NCI-H2196 treated with DMSO at 0.1 percent for 48 hours (cell line): Measurements from ENCODE around the gene CDHR2.
"Not testable (repeated sequence)": the region's sequence is repeated elsewhere in the genome, so short reads cannot be mapped to it uniquely, and the experiment has no call there.

ENCODE experiments used
- DNase-seq: peaks from one replicate; lab custom pipeline; 2025; ENCODE audit not compliant: unreplicated experiment; lab: John Stamatoyannopoulos, UW

The CDHR2 gene

DNA sequence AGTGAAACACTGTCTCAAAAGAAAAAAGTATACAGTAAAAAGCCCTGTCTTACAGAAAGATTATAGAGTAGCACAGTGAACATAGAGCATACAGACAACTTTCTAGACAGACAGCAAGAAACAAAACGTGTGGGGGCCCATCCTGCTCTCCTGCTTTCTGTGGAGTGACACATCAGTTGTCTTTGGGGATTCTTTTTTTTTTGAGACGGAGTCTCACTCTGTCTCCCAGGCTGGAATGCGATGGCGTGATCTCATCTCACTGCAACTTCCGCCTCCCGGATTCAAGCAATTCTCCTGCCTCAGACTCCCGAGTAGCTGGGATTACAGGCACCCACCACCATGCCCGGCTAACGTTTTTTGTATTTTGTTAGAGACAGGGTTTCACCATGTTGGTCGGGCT, 14.9 kb downstream of the CDHR2 start:
- DNase-seq = no peak

DNA sequence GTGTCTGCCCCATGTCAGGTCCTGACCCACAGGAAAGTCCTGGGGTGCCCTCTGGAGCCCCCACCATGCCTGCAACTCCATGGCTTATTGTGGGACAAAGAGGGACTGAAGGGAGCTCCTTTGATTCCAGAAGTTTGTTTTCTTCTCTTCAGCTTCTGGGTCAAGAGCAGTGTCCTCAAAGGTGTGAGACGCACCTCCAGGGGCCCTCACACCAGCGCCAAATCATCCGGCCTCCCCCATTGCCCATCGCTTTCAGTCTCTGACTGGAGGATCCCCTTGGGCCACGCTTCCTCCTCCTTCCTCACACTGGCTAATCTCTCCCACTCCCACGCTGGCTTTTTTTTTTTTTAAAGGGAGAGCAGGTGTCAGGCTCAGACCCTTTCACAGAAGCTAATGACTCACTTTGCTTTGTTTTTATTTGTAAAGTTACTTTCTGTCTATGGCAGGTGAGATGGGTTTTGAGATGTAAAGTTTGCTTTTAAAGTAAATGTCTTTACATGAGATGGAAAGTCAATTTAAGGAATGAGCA, 16.7 kb downstream of the CDHR2 start:
- no peak for DNase-seq

DNA sequence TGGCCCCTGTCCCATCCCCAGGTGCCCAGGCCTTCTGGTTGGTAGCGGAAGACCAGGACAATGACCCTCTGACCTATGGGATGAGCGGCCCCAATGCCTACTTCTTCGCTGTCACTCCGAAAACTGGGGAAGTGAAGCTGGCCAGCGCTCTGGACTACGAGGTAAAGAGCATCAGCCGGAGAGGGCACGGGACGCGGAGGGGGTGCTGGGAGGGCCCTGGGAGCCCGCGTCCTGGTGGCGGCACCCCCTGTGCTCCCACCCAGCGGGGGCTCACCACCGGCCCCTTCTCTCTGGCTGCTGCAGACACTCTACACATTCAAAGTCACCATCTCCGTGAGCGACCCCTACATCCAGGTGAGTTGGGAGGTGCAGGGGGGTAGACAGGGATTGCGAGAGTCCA, 19.5 kb downstream of the CDHR2 start:
- DNase-seq = no peak

DNA sequence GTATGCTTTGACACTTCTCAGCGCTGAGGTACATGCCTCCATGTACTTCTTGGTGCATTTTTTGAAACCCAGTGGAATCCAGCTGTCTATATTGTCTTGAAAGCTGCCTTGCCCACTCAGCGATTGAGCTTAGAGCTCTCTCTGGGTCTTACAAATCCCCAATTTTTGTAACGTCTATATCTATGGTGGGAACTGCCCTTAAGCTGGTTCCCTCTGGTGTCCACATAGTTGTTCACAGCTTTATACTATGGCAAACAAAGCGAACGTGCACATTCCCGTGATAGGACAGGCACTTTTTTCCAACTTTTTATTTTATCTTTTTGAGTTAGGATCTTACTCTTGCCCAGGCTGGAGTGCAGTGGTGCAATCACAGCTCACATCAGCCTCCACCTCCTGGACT, 20.9 kb downstream of the CDHR2 start:
- DNase-seq = no peak

DNA sequence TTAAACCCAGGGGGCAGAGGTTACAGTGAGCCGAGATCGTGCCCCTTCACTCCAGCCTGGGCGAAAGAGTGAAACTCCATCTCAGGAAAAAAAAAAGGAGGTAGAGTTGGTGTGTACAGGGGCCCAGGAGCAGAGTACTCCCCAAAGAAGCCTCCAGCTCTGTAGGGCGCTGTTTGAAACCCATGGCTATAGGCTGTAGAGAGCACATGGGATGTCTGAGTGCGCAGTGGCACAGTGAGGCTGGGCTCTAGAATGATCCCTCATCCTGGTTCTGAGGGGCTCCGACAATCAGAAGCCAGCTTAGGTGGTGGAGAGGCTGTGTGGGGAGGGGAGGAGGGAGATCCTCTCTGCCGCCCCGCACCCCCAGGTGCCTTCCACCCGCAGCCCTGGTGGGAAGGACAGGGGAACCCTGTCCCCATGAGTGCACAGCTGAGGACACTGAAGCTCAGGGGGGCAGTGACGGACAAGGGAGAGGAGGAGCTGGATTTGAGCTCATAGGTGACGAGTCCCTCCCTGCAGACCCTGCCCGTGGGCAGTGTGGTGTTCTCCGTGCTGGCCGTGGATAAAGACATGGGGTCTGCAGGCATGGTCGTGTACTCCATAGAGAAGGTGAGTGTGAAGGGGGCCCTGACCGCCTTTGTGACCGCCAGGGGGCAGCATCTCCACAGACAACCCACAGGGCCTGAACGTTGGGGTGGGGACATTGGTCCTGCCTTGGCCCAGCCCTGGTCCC, 24.6 kb downstream of the CDHR2 start:
- no peak for DNase-seq

DNA sequence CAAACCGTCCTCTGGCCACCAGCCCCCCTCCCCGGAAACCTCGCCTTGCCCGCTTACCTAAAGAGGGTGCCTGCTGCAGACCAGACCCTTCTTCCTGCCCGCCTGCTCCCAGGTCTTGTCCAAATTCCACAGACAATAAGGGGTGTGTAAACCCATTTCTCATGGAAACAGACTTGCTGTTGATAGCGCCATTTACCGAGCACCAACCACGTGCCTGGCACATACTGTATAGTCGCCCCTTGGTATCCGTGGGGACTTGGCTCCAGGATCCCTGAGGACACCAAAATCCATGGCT, 25.1 kb downstream of the CDHR2 start:
- DNase-seq = no peak

DNA sequence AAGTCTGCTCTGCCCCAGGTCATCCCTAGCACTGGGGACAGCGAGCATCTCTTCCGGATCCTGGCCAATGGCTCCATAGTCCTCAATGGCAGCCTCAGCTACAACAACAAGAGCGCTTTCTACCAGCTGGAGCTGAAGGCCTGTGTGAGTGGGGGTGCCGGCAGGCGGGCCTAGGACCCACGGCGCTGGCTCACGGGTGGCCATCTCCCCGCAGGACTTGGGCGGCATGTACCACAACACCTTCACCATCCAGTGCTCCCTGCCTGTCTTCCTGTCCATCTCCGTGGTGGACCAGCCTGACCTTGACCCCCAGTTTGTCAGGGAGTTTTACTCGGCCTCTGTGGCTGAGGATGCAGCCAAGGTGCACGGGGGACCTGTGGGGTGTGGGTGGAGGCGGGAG, 25.9 kb downstream of the CDHR2 start:
- no peak for DNase-seq

DNA sequence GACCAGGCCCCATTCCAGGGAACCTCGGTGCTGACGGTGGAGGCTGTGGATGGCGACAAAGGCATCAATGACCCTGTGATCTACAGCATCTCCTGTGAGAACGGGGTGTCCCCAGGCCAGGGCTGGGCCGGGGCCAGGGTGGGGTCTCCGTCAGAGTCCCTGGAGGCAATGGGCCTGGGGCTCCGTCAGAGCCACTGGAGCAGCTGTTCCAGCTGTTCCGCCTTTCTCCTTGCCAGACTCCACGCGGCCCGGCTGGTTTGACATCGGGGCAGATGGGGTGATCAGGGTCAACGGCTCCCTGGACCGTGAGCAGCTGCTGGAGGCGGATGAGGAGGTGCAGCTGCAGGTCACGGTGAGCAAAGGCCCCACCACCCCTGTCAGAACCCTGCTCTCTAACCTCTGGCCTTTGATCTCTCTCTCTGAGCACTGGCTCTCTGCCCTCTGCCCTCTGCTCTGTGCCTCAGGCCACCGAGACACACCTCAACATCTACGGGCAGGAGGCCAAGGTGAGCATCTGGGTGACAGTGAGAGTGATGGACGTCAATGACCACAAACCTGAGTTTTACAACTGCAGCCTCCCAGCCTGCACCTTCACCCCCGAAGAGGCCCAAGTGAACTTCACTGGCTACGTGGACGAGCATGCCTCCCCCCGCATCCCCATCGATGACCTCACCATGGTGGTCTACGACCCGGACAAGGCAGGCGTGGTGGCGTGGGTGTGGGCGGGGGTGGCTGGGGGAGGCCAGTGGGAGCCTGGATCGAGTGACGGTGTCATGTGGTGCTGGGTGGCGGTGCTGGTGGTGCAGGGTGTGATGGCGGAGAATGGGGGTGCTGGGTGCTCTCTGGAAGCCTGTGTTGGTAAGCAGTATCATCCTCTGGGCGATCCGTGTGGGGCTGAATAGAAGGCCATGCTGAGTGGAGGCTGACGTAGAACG, 26.6 kb downstream of the CDHR2 start:
- no peak for DNase-seq

DNA sequence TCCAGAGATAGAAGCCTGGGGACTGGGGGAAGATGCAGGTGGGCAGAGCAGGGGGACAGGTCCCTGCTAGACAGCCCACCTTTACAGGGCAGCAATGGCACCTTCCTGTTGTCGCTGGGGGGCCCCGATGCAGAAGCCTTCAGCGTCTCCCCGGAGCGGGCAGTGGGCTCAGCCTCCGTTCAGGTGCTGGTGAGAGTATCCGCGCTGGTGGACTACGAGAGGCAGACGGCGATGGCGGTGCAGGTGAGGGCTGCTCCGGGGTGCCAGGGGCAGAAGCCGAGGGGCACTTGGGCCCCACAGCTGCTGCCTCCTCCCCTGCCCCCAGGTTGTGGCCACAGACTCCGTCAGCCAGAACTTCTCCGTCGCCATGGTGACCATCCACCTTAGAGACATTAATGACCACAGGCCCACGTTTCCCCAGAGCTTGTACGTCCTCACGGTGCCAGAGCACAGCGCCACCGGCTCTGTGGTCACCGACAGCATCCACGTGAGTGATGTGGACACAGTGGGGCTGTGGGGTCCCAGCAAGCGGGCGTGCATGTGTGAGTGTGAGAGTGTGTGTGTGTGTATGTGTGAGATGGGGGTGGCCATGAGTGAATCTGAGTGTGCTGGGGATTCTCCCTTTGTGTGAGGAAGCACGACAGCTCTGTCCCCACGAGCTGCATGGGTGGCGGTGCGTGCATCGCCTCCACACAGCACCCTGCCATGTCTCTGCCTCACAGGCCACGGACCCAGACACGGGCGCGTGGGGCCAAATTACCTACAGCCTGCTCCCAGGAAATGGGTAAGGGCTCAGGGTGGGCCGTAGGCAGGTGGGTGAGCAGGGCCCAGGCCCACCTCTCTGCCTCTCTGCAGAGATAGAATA, 28.4 kb downstream of the CDHR2 start:
- DNase-seq = no peak

DNA sequence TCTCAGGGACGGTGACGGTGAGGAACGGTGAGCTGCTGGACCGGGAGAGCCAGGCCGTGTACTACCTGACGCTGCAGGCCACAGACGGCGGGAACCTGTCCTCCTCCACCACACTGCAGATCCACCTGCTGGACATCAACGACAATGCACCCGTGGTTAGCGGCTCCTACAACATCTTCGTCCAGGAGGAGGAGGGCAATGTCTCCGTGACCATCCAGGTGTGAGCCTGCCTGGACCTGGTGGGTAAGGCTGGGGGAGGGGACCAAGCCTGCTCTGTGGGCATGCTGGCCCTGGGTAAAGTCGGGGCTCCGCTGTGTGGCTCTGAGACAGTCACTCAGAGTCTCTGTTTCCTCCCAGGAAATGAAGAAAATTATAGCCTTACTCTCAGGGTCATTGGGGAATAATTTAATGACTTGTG, 29.3 kb downstream of the CDHR2 start:
- DNase-seq = no peak

DNA sequence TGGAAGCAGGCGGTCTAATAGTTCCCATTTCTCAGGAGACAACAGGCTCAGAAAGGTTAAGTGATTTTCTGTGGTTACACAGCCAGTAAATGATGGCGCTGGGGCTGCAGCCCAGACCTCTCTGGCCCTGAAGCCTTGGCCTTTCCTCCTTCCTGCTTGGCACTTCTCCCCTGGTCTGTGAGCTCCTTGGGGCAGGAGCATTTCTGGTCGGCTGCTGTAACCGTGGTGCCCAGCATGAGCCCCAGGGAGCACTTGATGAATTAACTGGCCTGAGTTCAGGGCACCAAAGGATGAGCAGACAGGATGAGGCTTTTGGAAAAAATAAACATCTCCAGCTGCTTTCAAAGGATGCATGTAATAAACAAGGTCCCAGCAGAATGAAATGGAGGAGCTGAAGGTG, 30.2 kb downstream of the CDHR2 start:
- no peak for DNase-seq

DNA sequence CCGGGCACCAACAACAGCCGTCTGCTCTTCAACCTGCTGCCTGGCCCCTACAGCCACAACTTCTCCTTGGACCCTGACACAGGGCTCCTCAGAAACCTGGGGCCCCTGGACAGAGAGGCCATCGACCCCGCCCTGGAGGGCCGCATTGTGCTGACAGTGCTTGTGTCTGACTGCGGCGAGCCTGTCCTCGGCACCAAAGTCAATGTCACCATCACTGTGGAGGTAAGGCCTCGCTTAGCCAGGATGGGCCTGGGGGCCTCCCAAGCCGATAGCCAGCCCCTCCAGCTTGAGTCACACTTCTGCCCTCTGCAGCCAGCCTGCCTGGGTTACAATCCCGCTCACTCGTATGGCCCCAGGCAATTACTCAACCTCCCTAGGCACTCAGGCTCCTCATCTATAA, 32.2 kb downstream of the CDHR2 start:
- no peak for DNase-seq

DNA sequence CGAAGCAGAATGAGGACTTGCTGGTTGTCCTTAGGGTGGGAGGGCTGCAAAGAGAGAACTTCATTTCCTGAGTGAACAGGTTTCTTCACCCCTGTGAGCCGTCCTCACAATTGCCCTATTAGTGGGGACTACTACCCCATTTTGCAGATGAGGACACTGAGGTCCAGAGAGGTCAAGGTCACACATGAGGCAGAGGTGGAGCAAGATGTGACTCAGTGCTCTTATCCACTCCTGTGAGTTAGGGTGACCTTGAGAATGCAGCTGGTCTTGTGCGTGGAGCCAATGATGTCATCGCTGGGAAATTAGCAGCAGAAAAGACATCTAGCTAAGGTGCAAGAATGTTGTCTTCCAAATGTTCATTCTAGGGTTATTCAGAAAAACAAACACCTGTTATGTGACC, 33.9 kb downstream of the CDHR2 start:
- DNase-seq = no peak

DNA sequence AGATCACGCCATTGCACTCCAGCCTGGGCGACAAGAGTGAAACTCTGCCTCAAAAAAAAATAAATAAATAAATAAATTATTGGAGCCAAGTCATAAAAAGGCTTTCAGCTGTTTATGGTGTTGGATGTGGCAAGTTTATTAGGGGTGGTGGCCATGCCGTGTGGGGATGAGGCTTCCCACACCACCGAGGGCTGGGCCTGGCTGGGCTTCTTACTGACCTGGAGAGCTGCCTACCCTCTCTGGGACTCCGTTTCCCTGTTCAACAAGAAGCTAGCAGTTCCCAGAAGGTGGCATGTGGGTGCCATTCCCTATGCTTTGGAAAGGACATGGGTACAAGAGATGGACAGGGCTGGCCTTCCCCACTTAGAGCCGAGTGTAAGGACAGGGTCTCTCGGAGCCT, 38.3 kb downstream of the CDHR2 start:
- DNase-seq = no peak

DNA sequence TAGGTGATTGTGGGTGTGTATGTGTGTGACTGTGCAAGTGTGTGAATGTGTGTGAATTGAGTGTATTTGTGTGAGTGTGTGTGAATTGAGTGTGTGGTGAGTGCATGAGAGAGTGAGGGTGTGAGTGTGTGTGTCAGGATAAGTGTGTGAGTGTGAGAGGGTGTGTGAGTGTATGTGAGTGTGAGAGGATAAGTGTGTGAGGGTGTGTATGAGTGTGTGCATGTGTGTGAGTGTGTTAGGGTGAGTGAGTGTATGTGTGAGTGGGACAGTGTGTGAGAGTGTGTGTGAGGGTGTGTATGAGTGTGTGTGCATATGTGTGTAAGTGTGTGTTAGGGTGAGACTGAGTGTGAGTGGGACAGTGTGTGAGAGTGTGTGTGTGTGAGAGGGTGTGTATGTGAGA, 39.2 kb downstream of the CDHR2 start:
- no peak for DNase-seq

DNA sequence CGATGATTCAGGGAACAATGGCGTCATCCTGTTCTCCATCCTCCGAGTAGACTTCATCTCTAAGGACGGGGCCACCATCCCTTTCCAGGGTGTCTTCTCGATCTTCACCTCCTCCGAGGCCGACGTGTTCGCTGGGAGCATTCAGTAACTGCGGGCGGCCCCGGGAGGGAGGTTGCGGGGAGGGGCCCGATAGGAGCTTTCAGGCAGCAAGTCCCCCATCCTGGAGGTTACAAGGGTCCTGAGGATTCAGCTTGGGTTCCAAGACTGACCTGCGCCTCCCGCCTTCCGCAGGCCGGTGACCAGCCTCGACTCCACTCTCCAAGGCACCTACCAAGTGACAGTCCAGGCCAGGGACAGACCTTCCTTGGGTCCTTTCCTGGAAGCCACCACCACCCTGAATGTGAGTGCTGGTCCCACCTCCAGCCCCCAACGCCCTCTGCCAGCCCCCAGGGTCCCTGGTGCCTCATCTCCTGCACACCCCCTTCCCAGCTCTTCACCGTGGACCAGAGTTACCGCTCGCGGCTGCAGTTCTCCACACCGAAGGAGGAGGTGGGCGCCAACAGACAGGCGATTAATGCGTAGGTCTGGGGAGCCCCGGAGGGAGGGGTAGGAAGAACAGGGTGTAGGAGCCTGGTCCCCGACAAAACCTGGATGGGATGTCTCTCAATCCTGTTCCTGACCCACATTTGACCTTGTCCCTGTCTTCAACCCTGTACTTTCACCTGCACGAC, 40.1 kb downstream of the CDHR2 start:
- no peak for DNase-seq

DNA sequence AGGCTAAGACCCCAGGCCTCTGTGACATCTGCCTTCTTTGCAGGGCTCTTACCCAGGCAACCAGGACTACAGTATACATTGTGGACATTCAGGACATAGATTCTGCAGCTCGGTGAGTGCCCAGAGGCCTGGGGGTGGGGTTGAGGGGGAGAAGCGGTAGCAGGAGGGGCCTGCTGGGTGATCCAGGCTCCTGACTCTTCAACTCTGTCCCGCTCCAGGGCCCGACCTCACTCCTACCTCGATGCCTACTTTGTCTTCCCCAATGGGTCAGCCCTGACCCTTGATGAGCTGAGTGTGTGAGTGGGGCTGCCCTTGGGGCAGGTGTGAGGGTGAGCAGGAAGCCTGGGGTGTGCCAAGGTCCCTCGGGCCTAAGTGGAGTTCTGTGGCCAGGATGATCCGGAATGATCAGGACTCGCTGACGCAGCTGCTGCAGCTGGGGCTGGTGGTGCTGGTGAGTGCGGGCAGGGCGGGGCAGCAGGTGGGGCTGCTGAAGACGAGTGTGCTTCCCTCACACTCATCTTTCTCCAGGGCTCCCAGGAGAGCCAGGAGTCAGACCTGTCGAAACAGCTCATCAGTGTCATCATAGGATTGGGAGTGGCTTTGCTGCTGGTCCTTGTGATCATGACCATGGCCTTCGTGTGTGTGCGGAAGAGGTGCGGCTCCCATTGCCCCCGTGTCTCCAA, 41.0 kb downstream of the CDHR2 start:
- DNase-seq = no peak

DNA sequence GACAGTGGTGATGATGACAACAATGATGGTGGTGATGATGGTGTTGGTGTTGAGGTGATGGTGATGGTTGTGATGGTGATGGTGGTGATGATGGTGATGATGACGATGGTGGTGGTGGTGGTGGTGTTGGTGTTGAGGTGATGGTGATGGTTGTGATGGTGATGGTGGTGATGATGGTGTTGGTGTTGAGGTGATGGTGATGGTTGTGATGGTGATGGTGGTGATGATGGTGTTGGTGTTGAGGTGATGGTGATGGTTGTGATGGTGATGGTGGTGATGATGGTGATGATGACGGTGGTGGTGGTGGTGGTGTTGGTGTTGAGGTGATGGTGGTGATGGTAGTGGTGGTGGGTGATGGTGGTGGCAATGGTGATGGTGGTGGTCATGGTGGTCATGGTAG, 42.5 kb downstream of the CDHR2 start:
- DNase-seq = not testable (repeated sequence)

DNA sequence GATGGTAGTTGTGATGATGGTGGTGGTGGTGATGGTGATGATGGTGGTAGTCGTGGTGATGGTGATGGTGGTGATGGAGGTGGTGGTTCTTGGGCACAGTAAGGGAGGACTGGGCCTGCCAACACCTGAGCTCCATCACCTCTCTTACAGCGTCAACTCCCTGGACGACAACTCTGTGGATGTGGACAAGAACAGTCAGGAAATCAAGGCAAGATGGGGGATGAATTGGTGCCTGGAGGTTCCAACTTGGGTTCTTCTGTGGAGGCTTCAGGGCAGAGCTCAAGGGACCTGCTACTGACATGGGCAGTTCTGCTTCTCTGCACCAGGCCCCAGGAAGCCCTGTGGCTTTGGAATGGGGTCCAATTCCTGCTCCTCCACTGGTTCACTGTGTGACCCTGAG, 43.4 kb downstream of the CDHR2 start:
- no peak for DNase-seq

DNA sequence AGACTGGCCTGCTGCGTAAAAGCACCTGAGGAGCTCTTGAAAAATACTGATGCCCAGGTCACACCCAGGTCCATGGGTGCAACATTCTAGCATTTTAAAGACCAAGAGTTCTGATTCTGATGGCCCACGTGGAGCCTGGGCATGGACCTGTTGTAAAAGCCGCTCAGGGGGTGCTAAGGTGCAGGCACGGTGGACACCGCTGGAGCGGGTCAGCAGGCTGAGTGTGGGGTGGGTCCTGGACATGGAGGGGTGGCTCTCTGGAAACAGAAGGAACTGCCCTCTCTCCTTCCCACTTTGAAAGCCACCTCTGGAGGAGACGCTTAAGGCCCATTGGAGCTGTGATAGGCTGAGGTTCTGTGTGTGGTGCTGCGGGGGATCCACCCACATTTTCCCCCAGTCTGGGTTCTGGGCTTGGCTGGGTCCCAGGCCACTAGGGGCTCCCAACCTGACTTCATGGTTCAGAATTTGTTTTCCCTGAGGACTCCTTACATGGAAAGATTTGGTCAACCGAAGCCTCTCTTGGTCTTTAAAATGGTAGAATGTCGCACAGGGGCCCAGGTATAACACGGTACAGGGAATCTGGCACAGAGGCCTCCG, 44.2 kb downstream of the CDHR2 start:
- no peak for DNase-seq
